ENCODE results near the gene MGAT4A.
"Not testable (repeated sequence)": the region's sequence is repeated elsewhere in the genome, so short reads cannot be mapped to it uniquely, and the experiment has no call there.

The MGAT4A gene

DNA sequence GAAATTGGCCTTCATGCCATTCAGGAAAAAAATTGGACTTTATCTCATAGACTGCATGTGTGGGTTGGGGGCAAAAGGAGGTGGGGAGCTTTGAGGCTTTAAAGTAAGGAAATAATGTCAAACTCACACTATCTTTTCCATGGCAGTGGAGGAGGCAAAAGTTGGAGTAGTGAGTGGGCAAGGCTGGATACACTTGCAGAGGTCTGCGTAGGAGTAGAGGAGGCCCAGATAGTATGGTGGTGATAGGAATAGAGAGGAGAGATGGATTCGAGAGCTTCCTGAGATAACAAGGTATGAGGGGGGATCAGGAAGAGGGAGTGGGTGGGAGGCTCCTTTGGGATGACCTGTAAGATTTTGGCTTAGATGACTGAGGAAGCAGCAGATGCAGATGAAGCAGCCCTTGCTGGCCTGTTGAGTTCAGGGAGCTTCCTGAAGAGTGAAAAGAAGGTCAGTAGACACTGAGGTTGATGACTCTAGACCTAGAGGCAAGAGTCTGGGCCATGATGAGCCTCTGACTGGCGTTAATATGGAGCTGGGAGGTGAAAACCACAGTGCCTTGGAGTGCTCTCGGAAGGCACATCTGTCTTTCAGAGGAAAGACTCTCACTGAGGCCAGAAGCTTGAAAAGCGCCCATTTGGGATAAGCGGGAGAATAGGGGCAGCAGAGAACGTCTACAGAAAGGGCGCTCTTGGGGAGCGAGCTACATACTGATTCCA, 116.8 kb downstream of the MGAT4A start:
- intact Hi-C loops (cut with DNase I) = no loop called here
- DNase-seq = no peak

DNA sequence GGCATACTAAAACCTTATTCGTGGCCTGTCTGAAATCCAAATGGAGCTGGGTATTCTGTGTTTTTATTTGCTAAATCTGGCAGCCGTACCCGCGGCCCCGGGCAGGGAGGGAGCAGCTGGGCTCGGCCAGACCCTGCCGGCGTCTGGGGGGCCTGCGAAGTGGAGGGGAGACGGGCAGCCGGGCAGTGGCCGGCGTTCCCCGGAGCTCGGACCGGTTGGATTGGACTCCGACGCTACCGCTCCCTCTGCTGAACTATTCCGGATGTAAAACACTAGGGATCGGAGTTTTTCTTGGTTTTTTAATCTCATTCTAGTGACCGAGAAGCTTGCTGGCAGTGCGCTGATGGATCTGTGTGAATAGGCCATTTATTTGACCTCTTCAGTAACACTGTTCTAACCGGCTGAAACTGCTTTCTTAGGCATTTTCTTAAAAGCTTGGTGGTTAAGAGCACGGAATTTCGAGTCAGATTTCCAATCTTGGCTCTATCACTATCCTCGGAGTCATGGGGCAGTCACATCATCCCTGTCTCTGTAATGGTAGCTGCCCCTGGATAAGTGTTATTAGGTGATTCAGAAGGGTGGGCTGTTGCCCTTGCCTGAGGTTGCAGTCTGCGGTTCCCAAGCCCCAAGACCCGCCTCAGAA, 121.8 kb downstream of the MGAT4A start:
- intact Hi-C loops (cut with DNase I) = loop anchor here (5.0 kb wide), 1 partner anchor 197 kb away; no protein-coding TSS in a partner anchor
- no peak for DNase-seq

DNA sequence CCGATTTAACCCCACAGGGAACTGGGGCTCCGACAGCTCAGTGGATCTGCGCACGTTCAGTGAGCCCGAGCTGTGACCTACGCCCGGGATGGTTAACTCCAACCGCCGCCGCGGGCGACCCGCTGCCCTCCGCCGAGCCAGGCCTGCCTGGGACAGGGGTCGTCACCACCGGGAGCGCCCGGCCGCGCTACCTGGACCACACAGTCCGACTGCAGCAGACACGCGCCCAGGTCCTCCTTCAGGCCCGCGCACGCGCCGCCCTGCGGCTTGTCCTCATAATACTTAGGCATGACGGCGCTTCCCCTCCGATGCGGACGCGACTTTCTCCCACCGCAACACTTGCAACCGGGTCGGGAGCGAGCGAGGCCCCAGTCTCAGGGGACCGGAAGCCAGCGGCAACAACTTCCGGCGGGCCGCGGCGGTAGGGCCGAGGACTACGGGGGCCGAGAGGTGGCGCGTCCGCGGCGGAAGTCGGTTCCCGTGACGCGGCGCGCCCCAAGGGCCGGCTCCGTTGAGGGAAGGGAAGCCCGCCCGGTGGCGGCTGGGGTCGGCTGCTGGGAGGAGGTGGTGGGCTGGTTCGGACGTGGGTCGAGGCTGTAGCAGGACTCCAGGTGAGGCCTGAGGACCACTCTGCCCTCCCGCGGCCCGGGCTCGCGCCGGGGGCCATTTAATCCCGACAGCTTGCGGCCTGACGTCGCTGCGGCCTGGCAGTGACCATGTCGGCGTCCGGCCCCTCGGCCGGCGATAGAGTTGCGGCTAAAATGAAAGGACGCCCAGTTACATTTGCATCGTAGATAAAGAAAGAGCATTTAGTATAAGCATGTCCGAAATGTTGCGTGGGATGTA, 122.6 kb downstream of the MGAT4A start, which contains the start of the genes COA5 and UNC50:
TSS of gene COA5 (minus strand) at position 397 of the 846 bp plus-strand sequence. CDS start at position 290, 107 bp downstream.
TSS of gene UNC50 (plus strand) at position 474 of the 846 bp plus-strand sequence. CDS start 1,171 bp downstream, outside the sequence.
- intact Hi-C loops (cut with DNase I) = loop anchor here (5.0 kb wide), 1 partner anchor 196 kb away; no protein-coding TSS in a partner anchor

DNA sequence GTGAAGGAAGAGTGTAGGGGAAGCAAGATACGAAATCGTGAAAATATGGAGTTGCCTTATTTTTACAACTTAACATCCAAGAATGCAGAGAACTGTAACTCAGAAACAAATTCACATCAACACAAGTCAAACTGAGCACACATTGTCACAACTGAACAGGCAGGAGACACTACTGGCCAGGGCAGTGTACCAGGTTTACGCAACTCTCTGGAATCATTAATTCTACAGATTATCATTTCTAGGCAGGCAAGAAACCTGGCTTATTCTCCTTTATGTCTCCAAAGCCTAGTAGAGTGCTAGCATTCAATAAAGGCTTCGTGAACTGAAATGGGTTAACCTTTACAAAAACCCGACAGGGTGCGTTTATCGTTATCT, 123.2 kb downstream of the MGAT4A start:
- intact Hi-C loops (cut with DNase I) = loop anchor here (5.0 kb wide), 1 partner anchor 195 kb away; no protein-coding TSS in a partner anchor
- DNase-seq = no peak

More for the DNA sequence above, 122.6 kb downstream of the MGAT4A start, which contains the start of the genes COA5 and UNC50:
- peak; percentile 80 to 97 (median 87) for DNase-seq

DNA sequence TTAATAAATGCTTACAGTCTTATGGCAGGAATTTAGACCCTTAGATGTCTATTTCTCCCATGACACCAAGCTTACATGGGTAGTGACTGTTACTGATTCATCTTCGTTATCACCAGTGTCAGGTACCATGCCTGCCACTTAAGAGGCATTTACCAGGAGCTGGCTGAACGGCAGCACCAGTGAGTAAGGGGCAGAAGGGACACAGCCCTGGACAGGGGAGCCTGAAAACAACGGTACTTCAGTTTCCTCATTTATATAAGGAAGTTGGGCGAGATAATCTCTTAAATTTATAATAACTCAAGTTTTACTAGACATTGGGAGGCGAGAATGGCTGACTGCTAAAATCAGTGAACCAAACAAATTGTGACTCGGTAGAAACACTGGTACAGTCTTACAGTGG, 123.8 kb downstream of the MGAT4A start:
- intact Hi-C loops (cut with DNase I) = loop anchor here (5.0 kb wide), 1 partner anchor 195 kb away; no protein-coding TSS in a partner anchor
- no peak for DNase-seq

DNA sequence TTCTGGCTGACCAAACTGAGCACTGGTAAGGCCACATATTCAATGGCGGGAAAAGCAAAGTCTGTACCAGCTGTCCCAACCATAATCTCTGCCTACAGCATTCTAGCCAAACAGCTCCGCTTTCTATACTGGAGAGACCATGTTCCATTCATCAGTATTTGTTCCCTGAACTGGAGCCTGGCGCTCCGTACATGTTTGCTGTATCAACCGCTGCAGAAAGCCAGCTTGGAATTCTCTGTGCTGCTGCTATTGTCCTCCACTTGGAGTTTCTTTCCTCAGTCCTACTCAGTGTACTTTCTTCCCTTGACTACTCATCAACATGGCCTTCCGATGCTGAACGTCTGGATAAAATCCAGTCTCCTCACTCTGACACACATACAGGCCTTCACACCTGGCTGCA, 124.5 kb downstream of the MGAT4A start:
- intact Hi-C loops (cut with DNase I) = loop anchor here (5.0 kb wide), 1 partner anchor 194 kb away; no protein-coding TSS in a partner anchor
- no peak for DNase-seq

DNA sequence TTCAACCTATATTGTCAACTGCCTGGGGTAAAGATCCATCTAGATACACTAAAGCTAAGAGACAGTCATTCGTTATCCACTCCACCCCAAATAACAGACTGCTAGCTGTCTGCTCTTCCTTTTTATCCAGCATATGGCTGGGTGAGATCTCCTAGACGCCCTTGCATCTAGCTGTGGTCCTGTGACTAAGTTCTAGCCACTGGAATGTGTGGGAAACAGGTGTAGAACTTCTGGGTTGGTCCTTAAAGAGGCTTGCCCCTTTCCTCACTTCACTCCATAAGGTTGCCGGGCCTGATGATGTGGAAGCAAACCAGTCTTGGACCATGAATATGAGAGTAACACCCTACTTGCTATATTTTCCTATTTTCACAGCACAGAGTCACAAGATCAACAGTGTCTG, 125.9 kb downstream of the MGAT4A start:
- no peak for DNase-seq
- intact Hi-C loops (cut with DNase I) = loop anchor here (5.0 kb wide), 1 partner anchor 193 kb away; no protein-coding TSS in a partner anchor

DNA sequence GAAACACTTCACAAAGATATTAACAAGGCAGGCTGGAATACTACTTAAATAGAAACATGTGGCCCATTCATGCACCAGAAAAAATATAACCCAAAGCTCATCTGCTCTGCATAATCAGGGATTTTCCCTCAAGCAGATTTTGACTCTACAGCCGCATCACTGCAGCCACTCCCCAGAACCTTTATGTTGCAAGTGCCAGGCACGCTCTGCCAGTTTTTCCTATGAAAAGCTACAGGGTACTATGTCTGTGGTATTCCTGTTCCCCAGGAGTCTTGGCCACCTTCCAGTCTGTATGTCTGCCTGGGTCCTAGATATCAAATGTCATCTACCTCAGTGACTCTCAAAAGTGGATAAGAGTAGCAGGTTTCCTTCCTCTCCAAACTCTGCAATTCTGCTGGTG, 126.4 kb downstream of the MGAT4A start:
- intact Hi-C loops (cut with DNase I) = no loop called here
- no peak for DNase-seq

DNA sequence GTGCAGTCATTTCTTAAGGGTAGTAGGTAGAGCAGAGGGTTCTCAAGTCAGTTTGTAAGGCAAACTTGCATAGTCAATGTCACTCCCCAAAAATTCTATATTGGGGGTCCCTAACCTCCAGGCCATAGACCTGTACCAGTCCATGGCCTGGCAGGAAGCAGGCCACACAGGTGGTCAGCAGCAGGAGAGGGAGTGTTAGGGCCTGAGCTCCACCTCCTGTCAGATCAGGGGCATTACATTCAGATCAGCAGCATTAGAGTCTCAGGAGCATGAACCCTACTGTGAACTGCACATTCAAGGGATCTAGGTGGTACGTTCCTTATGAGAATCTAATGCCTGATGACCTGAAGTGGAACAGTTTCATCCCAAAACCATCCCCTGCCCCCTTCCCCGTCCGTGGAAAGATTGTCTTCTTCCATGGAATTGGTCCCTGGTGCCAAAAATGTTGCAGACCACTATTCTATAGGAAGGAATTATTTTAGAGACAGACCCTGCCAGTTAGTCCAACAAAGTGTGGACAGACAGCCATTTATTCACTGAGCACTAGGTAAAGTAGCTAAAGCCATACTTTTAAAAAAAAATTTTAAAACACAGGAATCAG, 129.3 kb downstream of the MGAT4A start:
- no peak for DNase-seq
- intact Hi-C loops (cut with DNase I) = no loop called here

DNA sequence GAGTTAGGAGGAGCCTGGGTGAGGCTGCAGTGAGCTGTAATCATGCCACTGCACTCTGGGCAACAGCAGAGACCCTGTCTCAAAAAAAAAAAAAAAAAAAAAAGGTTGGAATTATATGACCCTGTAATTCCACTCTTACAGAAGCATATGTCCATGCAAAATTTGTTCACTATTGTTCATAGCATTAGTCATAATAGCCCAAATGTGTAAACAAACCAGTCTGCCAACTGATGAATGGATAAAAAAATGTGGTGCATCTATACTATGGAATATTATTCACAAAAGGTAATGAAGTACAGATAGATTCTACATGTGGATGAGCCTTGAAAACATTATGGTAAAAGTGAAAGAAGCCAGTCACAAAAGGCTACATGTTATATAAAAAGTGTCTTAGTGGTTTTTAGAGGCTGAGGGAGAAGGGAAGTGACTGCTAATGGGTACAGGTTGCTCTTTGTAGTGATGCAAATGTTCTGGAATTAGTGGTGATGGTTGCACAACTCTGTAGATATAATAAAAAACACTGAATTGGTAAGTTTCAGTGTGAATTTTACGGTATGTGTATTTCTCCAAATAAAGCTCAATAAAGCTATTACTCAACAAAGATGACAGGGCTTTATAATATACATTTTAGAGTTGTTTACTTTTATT, 132.0 kb downstream of the MGAT4A start:
- intact Hi-C loops (cut with DNase I) = no loop called here
- DNase-seq = no peak

DNA sequence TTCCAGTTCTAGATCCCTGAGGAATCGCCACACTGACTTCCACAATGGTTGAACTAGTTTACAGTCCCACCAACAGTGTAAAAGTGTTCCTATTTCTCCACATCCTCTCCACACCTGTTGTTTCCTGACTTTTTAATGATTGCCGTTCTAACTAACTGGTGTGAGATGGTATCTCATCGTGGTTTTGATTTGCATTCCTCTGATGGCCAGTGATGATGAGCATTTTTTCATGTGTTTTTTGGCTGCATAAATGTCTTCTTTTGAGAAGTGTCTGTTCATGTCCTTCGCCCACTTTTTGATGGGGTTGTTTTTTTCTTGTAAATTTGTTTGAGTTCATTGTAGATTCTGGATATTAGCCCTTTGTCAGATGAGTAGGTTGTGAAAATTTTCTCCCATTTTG, 136.3 kb downstream of the MGAT4A start:
- DNase-seq; intact Hi-C loops (cut with DNase I): not testable (repeated sequence)

DNA sequence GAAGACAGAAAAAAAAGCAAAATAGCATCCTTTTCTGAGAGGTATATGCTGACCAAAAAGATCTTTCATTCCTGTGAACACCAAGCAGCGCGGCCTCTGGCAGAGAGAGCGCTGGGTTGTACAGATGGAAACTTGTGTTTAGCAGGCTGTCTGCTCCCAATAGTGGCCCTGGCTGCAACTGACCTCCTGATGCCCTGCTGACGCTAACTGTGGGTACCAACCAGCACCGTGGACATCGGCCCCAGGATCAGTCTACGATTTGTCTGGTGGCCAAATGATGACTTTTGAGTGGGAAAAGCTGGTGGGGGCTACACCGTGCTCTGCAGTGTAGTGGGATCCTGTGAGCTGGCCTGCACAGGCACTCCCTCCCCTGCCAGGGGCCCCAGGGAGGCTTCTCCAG, 138.4 kb downstream of the MGAT4A start:
- intact Hi-C loops (cut with DNase I) = no loop called here
- no peak for DNase-seq

DNA sequence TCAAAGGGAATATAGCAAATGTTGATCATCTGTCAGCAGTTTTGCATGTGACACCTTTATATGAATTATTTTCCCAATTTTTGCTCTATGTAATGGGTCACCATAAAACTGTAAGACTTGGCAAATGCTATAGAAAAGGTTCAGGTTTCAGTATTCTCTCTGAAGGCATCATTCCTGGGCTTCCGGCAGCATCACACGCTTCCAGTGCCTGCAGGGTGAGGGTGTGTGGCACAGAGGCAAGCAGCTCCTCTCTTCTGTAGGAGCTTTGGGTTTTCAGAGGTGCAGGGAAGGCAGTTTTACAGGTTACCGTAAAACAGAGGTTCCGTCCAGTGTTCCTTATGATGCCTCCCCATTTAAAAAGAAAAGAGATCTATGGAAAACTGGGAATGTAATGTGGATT, 141.4 kb downstream of the MGAT4A start:
- intact Hi-C loops (cut with DNase I) = no loop called here
- DNase-seq = no peak

DNA sequence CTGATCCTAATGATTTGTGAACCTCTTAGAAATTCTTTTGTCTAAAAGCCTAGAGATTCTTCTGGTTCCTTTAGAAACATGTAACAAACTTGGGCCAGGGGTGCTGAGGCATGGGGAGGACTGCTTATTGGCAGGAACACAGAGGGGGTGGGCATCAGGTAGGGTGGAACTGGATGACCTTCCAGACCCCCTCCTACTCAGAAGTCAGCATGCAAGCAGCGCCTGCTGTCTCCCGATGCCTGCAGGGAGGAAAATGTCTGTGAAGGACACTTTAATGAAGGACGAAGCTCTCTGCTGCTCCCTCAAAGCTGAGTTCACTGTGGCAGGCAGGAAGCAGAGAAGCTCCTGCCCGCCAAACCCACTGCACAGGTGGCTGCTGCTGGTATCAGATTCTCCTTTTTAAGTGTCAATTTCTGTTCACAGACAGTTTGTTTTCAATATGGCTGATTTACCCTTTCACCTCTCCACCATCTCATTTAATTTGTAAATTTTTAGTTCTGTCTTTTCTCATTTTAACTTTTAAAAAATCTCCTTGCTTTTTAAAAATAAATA, 142.0 kb downstream of the MGAT4A start:
- DNase-seq = no peak
- intact Hi-C loops (cut with DNase I) = no loop called here

DNA sequence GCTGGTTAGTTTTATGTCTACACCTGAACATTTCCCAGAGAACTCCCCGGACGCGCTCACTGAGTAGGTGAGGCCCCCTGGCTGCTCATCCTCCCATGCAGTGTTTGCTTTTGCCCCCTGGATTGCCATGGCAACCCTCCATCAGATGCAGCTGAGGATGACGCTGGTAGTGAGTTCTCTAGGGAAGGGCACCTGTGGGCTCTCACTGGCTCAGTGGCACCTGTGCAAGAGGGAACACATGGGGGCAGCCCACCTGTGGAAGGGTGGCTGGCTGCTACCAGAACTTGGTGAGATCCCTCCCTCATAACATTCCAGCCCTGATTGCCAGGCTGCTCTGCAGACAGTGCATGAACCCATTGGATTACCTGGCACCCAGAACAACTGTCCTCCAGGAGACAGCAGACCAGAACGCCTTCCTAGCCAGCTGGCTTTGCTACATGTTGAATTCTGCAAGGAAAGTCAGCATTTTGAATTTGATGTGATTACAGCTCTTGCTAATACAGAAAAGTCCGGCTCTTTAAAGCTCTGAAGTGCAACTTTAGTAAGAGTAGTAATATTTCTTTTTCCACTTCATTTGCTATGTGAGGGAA, 144.3 kb downstream of the MGAT4A start:
- DNase-seq = no peak
- intact Hi-C loops (cut with DNase I) = no loop called here

DNA sequence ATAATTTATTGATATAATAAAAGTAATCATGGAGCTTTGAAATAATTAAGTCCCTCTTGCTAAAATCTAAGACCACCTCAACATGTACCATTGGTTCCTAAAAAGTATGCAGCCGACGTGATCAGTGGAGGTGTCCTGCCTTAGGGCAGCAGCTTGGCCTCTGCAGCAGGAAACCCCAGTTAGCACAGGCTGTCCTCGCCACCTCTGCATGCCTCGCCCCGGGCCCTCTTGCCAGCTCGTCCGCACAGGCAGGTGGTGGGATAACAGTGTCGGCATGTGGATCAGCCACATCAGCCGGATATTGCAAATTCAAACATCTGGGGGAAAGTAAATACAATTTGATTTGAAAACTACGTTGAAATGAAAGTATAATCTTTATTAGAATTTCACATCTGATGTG, 145.5 kb downstream of the MGAT4A start:
- intact Hi-C loops (cut with DNase I) = no loop called here
- DNase-seq = no peak

DNA sequence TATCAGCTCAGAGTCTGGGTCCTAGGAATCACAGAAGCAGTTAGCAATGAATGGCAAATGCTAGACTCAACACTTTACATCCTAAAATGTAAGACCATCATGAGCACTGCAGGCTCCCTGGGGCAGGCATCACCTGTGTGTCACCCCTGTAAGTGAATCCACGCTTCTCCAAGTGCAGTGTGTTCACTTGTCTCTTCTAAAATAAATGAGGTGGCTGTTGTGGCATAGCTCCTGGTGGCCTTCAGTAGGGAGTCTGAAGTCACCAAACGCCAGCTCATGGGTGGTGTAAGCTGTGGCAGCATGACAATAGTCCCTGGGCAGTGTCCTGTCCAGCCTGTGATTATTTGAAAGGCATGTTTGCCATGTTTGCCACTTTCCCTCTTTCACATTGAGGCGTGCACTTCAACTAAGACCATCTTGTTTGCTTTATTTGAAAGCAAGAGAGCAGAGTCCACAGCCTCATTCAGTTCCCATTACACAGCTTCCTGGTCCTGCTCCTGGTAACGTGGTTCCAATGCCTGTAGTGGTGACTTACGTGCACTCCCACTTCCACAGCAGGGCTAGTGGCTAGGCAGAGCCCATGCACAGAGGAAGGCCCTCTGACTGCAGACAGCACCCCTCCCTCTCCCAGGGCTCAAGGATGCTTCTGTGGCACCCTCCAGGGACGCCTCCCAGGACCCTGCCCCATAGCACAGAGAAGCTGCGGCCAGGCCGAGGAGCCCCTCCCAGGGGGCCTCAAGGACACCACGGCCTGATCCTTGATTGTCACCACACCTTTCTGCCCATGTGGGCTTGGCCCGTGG, 146.9 kb downstream of the MGAT4A start:
- intact Hi-C loops (cut with DNase I) = no loop called here
- no peak for DNase-seq

DNA sequence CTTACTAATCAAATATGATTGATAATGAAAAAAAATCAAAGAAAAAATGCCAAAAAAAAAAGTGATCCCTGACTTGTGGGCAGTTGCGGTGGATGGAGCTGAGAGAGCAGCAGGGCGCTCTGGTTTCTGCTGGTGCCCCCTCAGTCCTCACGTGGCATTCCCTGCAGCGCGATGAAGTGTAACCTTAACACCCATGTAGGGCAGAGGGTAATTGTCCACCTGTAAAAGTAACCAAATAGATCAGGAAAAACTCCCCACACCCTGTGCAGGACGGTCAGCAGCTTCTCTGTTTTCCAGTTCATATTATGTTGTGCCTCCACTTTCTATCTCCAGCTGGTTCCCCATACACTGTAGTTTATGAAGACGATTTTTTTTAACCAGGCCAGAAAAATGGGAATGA, 147.7 kb downstream of the MGAT4A start:
- DNase-seq = no peak
- intact Hi-C loops (cut with DNase I) = no loop called here

Data from posterior cingulate gyrus (tissue), 11 donors.